ENCODE data around the gene ZFYVE21. TPM values are rescaled to one million over a fixed set of nuclear protein-coding genes. Genes with fewer than 3 reads are reported as not detected.

ZFYVE21 gene
- total and polyA plus RNA-seq, 10 donors, result 21.8 to 71.1 (median 46.0) TPM

DNA sequence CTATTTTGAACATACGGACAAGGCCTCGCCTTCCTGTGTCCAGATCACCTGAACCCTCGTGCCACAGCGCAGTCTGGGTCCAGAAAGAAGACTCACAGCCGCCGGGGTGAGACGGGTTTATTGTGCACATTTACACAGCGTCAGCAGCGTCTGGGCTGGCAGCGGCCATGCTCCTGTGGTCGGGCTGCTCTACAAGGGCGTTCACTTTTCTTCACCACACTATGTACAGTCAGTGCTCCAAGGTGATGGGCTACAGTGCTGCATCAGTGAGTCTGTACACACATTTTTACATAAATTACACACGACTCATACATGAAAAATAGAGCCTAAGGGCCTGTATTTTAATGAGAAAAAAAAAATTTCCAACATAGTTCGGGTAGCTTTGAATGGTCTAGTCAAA, 18.0 kb downstream of the ZFYVE21 start:
- no peaks in the 10 kb centered on the region for H3K9me3 ChIP-seq
- H3K4me3 ChIP-seq, result no peak overlapping the region
- H3K27me3 ChIP-seq (replicated peaks in 1 of 7), result no peaks in the 10 kb centered on the region
- intact Hi-C loops (cut with DNase I; ENCODE audit: low total_unique reads), result no loop called here
- peak; percentile 51 for DNase-seq
- no peak for TF ChIP-seq POLR2AphosphoS5 (IDR thresholded peaks at IDR 0.05)
- TF ChIP-seq, protein P1, sequence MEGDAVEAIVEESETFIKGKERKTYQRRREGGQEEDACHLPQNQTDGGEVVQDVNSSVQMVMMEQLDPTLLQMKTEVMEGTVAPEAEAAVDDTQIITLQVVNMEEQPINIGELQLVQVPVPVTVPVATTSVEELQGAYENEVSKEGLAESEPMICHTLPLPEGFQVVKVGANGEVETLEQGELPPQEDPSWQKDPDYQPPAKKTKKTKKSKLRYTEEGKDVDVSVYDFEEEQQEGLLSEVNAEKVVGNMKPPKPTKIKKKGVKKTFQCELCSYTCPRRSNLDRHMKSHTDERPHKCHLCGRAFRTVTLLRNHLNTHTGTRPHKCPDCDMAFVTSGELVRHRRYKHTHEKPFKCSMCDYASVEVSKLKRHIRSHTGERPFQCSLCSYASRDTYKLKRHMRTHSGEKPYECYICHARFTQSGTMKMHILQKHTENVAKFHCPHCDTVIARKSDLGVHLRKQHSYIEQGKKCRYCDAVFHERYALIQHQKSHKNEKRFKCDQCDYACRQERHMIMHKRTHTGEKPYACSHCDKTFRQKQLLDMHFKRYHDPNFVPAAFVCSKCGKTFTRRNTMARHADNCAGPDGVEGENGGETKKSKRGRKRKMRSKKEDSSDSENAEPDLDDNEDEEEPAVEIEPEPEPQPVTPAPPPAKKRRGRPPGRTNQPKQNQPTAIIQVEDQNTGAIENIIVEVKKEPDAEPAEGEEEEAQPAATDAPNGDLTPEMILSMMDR (IDR thresholded peaks at IDR 0.05 in 8 of 11, conservative IDR thresholded peaks at IDR 0.05 in 3 of 11), result no peak
- no peak for TF ChIP-seq POLR2A (IDR thresholded peaks at IDR 0.05)
- WGBS, 5 donors, result 90 to 95% (median 93%) methylated on average over 14 of the region's 14 CpGs
- H3K4me1 ChIP-seq, result peaks cover 0 to 41% (median 18%) of the 10 kb centered on the region in 6 donors
- H3K27ac ChIP-seq, result no peak overlapping the region
- H3K36me3 ChIP-seq, result peaks cover 0 to 99% (median 62%) of the 10 kb centered on the region in 6 donors

DNA sequence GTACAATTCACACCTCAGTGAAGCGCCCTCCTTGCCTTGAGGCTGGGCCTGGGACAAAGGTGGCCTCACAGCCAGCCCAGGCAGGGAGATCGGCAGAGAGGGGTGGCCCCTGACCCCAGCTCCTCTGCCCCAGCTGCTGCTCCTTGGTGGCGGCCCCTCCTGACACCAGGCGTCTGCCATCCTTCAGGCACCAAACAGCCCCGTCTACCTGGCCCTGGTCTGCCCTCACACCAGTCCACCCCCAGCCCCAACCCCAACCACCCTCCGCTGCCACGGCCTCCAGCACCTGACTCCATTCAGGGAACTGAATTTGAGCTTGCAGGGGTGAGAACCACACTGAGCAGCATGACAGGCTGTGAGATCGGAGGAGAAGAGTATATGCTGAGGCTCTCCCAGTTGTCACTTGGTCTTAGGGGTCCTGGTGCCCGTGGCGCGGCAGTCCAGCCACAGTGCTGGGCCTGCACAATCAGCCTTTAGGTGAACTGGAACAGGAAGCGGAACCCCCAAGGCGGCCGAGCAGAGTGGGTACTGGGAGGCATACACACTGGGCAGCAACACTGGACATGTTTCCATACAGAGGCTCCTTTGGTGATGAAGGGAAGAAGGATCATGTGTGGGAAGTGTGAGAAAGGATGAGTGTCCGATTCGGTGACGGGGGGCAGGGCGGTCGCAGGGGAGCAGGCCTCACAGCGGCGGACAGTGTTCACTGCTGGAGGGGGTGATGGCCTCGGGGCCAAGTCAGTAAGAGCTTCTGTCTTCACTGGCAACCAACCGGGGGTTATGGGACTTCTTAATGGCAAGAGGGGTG, 18.7 kb downstream of the ZFYVE21 start:
- Histone ChIP-seq H3K4me1 (peaks cover 0 to 39% (median 18%) of the 10 kb centered on the region in 6 donors), H3K27me3 (replicated peaks in 1 of 7) (no peaks in the 10 kb centered on the region), H3K9me3 (no peaks in the 10 kb centered on the region), H3K4me3 (no peak overlapping the region), H3K36me3 (peaks cover 0 to 99% (median 62%) of the 10 kb centered on the region in 6 donors), H3K27ac (peak overlapping the region in 4 of 8 donors; percentile 9 to 54 (median 33))
- TF ChIP-seq POLR2A (IDR thresholded peaks at IDR 0.05) (no peak), POLR2AphosphoS5 (IDR thresholded peaks at IDR 0.05) (peak in 2 of 3 donors; percentile 10 to 15)
- intact Hi-C loops (cut with DNase I; ENCODE audit: low total_unique reads), result no loop called here
- DNase-seq, result peak; percentile 62
- WGBS, 5 donors, result 87 to 94% (median 93%) methylated on average over 21 to 23 of the region's 23 CpGs

- WGBS, 5 donors, result 65 to 73% (median 69%) methylated on average over 9 to 12 of the region's 12 CpGs
- H3K27me3 ChIP-seq (replicated peaks in 1 of 7), result no peaks in the 10 kb centered on the region
- peaks cover 0 to 32% (median 15%) of the 10 kb centered on the region in 6 donors for H3K4me1 ChIP-seq
- peaks cover 0 to 99% (median 61%) of the 10 kb centered on the region in 6 donors for H3K36me3 ChIP-seq
- intact Hi-C loops (cut with DNase I; ENCODE audit: low total_unique reads), result no loop called here
- H3K4me3 ChIP-seq, result no peak overlapping the region
- peak; percentile 74 for DNase-seq
- TF ChIP-seq, protein P1 (IDR thresholded peaks at IDR 0.05 in 8 of 11, conservative IDR thresholded peaks at IDR 0.05 in 3 of 11), result no peak
- peak in 2 of 3 donors; percentile 43 to 47 for TF ChIP-seq POLR2AphosphoS5 (IDR thresholded peaks at IDR 0.05)
- no peak for TF ChIP-seq POLR2A (IDR thresholded peaks at IDR 0.05)
- no peaks in the 10 kb centered on the region for H3K9me3 ChIP-seq
- H3K27ac ChIP-seq, result peak overlapping the region in 5 of 8 donors; percentile 9 to 54 (median 30)
Observed at GRCh38 chr14:103735022-103735421, 19.4 kb downstream of the ZFYVE21 start.

DNA sequence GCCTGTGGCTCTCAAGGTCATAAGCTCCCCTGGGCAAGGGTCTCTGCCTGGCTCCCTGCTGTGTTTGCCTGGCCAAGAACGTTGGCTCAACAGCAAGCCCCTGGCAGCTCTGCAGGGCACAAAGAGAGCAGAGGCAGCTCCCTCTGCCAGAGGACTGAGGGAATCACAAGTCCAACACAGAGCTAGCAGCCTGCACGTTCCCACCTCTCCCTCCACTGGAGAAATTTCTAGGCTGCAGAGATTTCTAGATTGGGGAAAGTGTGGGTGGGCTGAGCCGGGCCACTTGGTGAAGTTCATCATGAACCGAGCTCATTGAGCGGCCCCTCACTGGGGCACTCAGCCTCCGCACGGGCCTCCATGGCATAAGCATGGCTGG, 19.8 kb downstream of the ZFYVE21 start:
- Histone ChIP-seq H3K36me3 (peaks cover 0 to 99% (median 57%) of the 10 kb centered on the region in 6 donors), H3K4me3 (no peak overlapping the region), H3K27ac (peak overlapping the region in 5 of 8 donors; percentile 9 to 54 (median 30)), H3K9me3 (no peaks in the 10 kb centered on the region), H3K4me1 (peaks cover 0 to 28% (median 12%) of the 10 kb centered on the region in 6 donors), H3K27me3 (replicated peaks in 1 of 7) (no peaks in the 10 kb centered on the region)
- DNase-seq, result peak; percentile 56
- no peak for TF ChIP-seq POLR2AphosphoS5 (IDR thresholded peaks at IDR 0.05)
- TF ChIP-seq, protein P1 (IDR thresholded peaks at IDR 0.05 in 8 of 11, conservative IDR thresholded peaks at IDR 0.05 in 3 of 11), result no peak
- no peak for TF ChIP-seq POLR2A (IDR thresholded peaks at IDR 0.05)
- intact Hi-C loops (cut with DNase I; ENCODE audit: low total_unique reads), result no loop called here
- WGBS, 5 donors, result 30 to 81% (median 66%) methylated on average over 3 to 7 of the region's 7 CpGs

All from spleen (tissue), 11 donors.